ENCODE results near the gene SLFN12.

The SLFN12 gene

GRCh38 chr17:35374766-35375344 lies 57.4 kb downstream of the SLFN12 start:
- H3K27ac ChIP-seq, result no peak overlapping the region
- no peak for TF ChIP-seq CTCF (conservative IDR thresholded peaks at IDR 0.05)

- no peak overlapping the region for H3K27ac ChIP-seq
These were observed 58.1 kb downstream of the SLFN12 start for GRCh38 chr17:35373984-35374765.

GRCh38 chr17:35373534-35373983 lies 58.7 kb downstream of the SLFN12 start, which contains the start of gene SLFN11:
Gene SLFN11, minus strand, starts transcription at chr17:35373621. Its CDS starts 9,814 bp downstream, at chr17:35363807.
- TF ChIP-seq CTCF (conservative IDR thresholded peaks at IDR 0.05), result no peak
- no peak within 1 kb of the TSS for H3K27ac ChIP-seq

More at GRCh38 chr17:35373984-35374765, 58.1 kb downstream of the SLFN12 start:
- no peak for TF ChIP-seq CTCF (conservative IDR thresholded peaks at IDR 0.05)

DNA sequence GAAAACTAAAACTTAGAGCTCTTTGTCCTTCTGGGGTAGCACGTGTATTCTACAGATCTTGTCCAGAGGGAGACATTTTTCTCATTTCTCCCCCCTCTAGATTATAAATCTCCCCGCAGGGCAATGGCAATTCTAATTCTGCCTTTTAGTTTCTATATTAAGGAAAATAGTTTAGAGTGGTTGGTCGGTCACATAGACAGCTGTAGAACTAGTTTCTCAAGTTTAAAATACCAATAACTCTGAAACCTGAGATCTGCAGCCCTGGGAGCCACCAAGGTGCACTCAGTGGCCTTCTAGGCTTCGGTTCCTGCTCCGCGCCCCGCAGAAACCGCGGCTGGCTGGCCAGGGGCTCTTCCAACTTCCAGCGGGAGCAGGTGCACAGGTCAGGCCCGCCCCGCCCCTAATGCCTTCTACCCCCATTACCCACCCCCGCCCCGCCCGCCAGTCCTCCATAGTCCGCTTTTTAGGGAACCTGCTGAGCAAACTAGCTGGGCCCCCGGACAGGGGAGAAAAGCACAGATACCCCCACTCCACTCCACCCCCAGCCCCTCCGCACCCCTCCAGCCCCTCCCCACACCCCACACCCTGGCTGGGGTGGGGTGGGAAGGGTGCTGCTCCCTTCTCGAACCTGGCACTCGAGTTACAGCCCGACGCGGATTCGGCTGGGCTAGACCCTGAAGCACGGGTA lies 59.3 kb downstream of the SLFN12 start:
- TF ChIP-seq CTCF (conservative IDR thresholded peaks at IDR 0.05), result no peak
- H3K27ac ChIP-seq, result no peak overlapping the region

- H3K27ac ChIP-seq, result no peak overlapping the region
- no peak for TF ChIP-seq CTCF (conservative IDR thresholded peaks at IDR 0.05)
These were observed 60.4 kb downstream of the SLFN12 start for GRCh38 chr17:35371934-35372333.

DNA sequence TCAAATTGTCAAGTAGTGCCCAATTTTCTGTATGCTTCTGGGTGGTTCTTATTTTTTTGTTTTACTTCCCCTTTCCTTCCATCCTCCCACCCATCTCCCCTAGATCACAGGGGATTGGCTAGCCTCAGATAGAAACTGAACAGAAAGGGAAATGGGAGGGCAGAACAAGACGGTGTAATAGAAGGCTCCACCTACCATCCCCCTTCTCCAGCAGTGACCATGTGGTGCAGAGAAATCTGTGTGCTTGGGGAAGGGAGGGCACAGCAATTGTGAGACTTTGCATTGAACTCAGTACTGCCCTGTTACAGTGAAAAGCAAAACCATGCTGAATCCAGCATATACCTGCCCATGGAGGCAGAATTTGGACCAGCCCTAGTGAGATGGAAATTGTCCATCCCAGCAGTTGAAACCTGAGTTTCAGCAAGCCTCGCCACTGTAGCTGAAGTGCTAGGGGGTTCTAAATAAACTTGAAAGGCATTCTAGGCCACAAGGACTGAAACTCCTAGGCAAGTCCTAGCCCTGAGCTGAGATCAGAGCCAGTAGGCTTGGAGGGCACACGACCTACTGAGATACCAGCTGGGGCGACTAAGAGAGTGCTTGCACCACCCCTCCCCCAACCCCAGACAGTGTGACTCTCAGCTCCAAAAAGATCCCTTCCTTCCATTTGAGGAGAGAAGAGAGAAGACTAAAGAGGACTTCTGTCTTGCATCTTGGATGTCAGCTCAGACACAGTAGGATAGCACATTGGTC lies 64.0 kb downstream of the SLFN12 start:
- no peak for TF ChIP-seq CTCF (conservative IDR thresholded peaks at IDR 0.05)
- no peak overlapping the region for H3K27ac ChIP-seq
